Measurements from ENCODE around the gene FMN1. TPM values are rescaled to one million over a fixed set of nuclear protein-coding genes. Genes with fewer than 3 reads are reported as not detected.

The FMN1 gene
- total and polyA plus RNA-seq, 2 of the 8 experiments (the other 6 are each of a cell fraction or from before 2014, with no cell fraction given): 0.27 to 3.7 TPM

- no peak for FAIRE-seq
- TF ChIP-seq KDM5A (IDR thresholded peaks at IDR 0.05; ENCODE audit: low read length) (no peak), CTBP2 (IDR thresholded peaks at IDR 0.05; ENCODE audit: borderline replicate concordance, insufficient read depth, insufficient read length, low read length) (no peak), HDAC2 (IDR thresholded peaks at IDR 0.05; ENCODE audit: borderline replicate concordance in 1 of 2, low read depth in 2 of 2, low read length in 2 of 2) (no peak), SAP30 (IDR thresholded peaks at IDR 0.05; ENCODE audit: insufficient read depth, insufficient replicate concordance, low read length) (no peak), RNF2 (IDR thresholded peaks at IDR 0.05; ENCODE audit: borderline replicate concordance, low read depth, low read length, missing control alignments, poor library complexity, severe bottlenecking) (no peak), RBBP5 (IDR thresholded peaks at IDR 0.05; ENCODE audit: borderline replicate concordance, low read depth, low read length) (no peak), POLR2AphosphoS5 (IDR thresholded peaks at IDR 0.05; ENCODE audit: low read depth, low read length) (no peak), TAF7 (optimal IDR thresholded peaks at IDR 0.05; ENCODE audit: borderline replicate concordance, low read depth, low read length) (no peak), TAF1 (IDR thresholded peaks at IDR 0.05; ENCODE audit: low read depth, low read length) (no peak), E2F6 (IDR thresholded peaks at IDR 0.05) (no peak)
- Histone ChIP-seq H4K5ac (ENCODE audit: insufficient read length, low read depth, low read length) (no peak overlapping the region), H3K27ac (ENCODE audit: low read depth, low read length) (no peak overlapping the region), H2BK120ac (replicated peaks; ENCODE audit: low read depth, low read length) (no peak overlapping the region), H3K14ac (ENCODE audit: insufficient read length) (no peak overlapping the region), H3K9ac (replicated peaks in 1 of 4; ENCODE audit: extremely low read depth in 1 of 4, low read depth in 3 of 4, low read length in 3 of 4) (no peak overlapping the region), H3K23ac (ENCODE audit: insufficient read length) (no peak overlapping the region), H2AFZ (ENCODE audit: low read length) (no peak overlapping the region), H2BK12ac (ENCODE audit: low read depth, low read length) (no peak overlapping the region), H3K4me1 (replicated peaks in 1 of 4; ENCODE audit: control insufficient read depth in 3 of 4, insufficient read depth in 4 of 4, low read length in 3 of 4) (peaks cover 0 to 4% (median 0%) of the 10 kb centered on the region in 4 experiments; a peak in 2 of 7 replicates), H4K91ac (replicated peaks; ENCODE audit: insufficient read length, low read length) (no peak overlapping the region), H3K4me3 (ENCODE audit: extremely low read depth in 1 of 4, insufficient read depth in 2 of 4, low read depth in 3 of 4, low read length in 4 of 4) (no peak overlapping the region), H3K27me3 (replicated peaks in 1 of 4; ENCODE audit: control insufficient read depth in 3 of 4, extremely low read depth in 1 of 4, insufficient read depth in 3 of 4, low read length in 3 of 4) (no peaks in the 10 kb centered on the region), H2BK5ac (ENCODE audit: low read depth, low read length) (no peak overlapping the region), H3K4ac (replicated peaks; ENCODE audit: insufficient read length, low read depth, low read length) (no peak overlapping the region), H3K36me3 (ENCODE audit: control insufficient read depth in 2 of 4, insufficient read depth in 4 of 4, low read length in 3 of 4) (no peaks in the 10 kb centered on the region), H2AK5ac (ENCODE audit: low read depth, low read length) (no peak overlapping the region), H4K8ac (ENCODE audit: extremely low read depth, insufficient read depth, low read length) (no peak overlapping the region), H4K20me1 (replicated peaks in 1 of 2; ENCODE audit: control insufficient read depth in 1 of 2, insufficient read depth in 2 of 2, low read length in 2 of 2) (no peaks in the 10 kb centered on the region), H3K79me2 (ENCODE audit: control insufficient read depth in 1 of 2, insufficient read depth in 2 of 2, low read length in 2 of 2) (no peaks in the 10 kb centered on the region), H3K18ac (ENCODE audit: extremely low read depth, low read length) (no peak overlapping the region), H3K23me2 (ENCODE audit: low read depth, low read length) (no peaks in the 10 kb centered on the region), H3K4me2 (ENCODE audit: insufficient read depth in 1 of 2, low read depth in 2 of 2, low read length in 2 of 2) (no peak overlapping the region), H3K79me1 (ENCODE audit: low read depth, low read length) (no peaks in the 10 kb centered on the region), H3K9me3 (ENCODE audit: insufficient read depth in 2 of 2, low read depth in 1 of 2, low read length in 1 of 2) (no peaks in the 10 kb centered on the region), H2BK15ac (ENCODE audit: low read length) (no peak overlapping the region), H3K56ac (replicated peaks; ENCODE audit: insufficient read length, low read depth, low read length) (no peak overlapping the region), H2BK20ac (ENCODE audit: low read length) (no peak overlapping the region)
- CTCF ChIA-PET (ENCODE audit: partially characterized antibody): interaction anchor here (0.6 to 4.4 kb wide), 8 partner anchors 10 to 113 kb away, joined by 3 to 23 read pairs (median 5); no protein-coding TSS in a partner anchor
- POLR2A ChIA-PET (ENCODE audit: partially characterized antibody): no interaction called here
- no peak for DNase-seq (ENCODE audit: low read depth in 1 of 2, low spot score in 2 of 2)
- WGBS, 2 experiments (ENCODE audit: extremely low coverage in 1 of 2, insufficient coverage in 1 of 2, insufficient read length in 1 of 2, insufficient replicate concordance in 2 of 2, low coverage in 1 of 2, low lambda C conversion rate in 2 of 2, missing lambda C conversion rate in 1 of 2): 88% methylated on average over 3 of the region's 3 CpGs; no CpG with 5 or more reads in 1 of the 2 experiments
Observed at GRCh38 chr15:32888221-32888761, 306.2 kb downstream of the FMN1 start.
